Stimulated activated CD8-positive, alpha-beta memory T cell treated with anti-CD3 and anti-CD28 coated beads, Interleukin-4, amount 100 ng/mL, for 4 hours (primary cell): ENCODE results near the gene TOM1.
A peak's percentile ranks its signal among the peaks of the same experiment; 100 is the strongest.
"Not testable (repeated sequence)": the region's sequence is repeated elsewhere in the genome, so short reads cannot be mapped to it uniquely, and the experiment has no call there.

Experiments
- DNase-seq, 2 donors: peaks; one replicate each; pipeline ENCODE4 v3.0.0-alpha.2; 2020; ENCODE audit warnings: low read depth in 2 of 2, low spot score in 1 of 2

TOM1 gene

DNA sequence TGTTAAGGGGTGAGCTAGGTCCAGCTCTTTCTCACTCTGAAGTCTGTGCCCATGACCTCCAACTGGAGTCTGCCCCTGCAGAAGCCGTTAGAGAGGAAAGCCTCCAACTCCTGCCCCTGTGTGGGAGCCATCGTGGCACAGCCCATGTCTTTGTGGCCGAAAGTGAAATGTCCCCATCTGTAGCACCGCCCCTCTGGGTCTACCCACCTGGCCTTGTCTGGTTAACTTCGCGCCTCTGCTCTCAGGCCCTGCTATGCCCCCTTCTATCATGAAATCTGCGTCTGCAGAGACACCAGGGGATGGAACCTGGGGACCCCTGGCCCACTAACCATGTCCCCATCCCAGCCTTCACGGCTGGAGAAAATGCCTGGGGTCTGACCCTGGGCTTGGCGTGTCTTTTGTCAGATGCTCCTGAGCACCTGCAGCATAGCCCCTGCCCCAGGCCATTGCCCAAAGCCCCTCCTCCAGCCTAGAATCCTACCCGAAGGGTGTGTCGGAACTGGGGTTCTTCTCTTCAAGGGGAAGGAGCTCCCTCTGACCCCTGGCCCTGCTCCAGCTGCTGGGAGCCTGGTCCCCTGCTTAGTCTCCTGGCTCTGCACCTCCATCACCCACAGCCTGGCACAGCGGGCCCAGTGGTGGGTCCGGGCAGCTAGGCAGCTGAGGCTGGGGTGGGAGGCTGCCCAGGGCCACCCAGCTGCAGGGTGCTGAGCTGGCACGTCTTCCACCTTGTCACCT, 45.4 kb downstream of the TOM1 start:
- no peak for DNase-seq

DNA sequence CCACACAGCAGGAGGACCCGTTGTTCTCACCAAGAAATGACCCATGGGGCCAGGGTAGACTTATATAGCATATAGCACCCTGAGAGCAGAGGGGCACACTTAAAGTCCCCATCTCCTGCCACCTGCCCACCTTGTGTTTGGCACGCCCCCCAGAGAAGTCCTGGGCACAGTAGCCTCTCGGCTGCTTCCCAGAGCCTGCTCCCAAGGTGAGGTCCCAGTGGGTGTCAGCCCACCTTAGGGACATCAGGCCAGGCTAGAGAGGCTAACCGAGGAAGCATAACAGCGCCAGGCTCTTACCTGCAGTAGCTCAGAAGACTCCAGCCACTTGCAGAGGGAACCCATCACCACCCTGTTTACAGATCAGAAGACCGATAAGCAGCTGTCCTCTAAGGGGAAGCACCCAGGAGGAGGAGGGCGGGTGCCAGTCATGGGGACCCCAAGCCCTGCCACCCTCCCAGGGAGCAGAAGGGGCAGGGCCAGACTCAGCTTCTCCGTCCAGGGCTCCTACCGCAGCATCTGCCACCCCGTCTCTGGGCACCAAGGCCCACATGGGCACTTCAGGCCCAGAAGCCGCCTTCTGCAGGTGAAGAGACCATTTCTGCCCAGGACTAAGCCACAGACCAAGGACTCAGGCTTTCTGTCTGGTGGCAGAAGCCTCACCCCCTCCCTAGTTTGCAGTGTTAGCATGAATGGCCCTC, 46.3 kb downstream of the TOM1 start:
- DNase-seq = no peak

DNA sequence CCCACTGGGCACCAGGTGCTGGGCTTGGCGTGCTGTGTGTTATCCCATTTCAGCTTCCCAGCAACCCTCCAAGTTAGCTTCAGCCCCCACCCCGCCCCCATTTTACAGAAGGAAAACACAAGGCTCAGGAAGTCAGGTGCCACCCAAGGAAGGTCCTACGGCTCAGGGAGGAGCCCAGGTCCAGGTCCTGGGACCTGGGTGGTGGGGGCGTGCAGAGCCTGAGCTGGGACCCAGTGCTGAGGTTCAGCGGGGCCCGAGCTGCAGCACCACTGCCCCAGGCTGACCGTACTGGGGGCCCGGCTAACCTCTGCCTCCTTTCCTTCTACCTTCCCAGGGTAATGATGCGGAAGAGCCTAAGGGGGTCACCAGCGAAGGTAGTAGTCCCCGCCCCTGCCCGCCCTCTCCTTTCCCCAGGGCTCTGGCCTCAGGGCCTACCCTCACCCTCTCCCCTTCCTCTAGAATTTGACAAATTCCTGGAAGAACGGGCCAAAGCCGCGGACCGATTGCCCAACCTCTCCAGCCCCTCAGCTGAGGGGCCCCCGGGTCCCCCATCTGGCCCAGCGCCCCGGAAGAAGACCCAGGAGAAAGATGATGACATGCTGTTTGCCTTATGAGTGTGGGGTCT, 47.0 kb downstream of the TOM1 start:
- no peak for DNase-seq

DNA sequence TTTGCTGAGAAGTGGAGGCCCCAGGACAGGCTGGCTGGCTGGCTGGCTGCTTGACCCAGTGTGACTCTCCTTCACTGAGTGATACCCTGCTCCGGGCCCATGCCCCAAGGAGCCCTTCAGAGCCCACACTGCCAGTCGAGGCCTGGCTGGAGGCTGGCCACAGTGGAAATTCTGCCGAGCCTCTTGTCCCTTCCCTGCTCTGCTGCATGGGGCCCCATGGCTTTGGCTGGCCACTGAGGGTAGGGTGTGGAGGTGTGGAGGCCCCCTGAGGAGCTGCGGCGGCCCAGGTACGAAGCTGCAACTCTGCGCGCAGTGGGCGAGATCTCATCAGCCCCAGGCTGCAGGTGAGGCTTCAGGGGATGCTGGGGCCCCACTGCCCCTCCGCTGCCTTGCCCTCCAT, 47.8 kb downstream of the TOM1 start:
- no peak for DNase-seq

DNA sequence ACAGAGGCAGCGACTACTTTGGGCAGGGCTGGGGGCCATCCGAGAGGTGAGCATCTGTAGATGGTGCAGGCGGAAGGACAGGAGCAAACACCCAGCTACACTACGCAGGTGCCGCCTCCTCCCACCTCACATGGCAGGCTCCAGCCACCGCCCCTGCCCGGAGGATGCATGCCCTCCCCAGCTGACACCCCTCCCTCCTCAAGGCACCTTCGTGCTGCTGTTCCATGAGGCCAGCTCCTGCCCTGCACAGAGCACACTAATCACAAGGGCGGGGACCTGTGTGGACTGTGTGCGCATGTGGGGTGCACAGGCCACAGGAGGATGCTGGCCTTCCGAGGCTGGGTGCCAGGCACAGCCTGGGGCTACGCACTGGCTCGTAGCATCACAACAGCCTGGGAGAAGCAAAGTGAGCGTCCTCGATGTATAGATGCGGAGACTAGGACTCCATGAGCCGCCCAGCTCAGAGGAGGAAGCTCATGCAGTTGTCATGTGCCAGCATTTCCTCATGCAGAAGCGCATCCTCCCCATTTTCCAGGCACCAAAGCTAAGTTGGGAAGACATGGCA, 48.4 kb downstream of the TOM1 start:
- DNase-seq = no peak

DNA sequence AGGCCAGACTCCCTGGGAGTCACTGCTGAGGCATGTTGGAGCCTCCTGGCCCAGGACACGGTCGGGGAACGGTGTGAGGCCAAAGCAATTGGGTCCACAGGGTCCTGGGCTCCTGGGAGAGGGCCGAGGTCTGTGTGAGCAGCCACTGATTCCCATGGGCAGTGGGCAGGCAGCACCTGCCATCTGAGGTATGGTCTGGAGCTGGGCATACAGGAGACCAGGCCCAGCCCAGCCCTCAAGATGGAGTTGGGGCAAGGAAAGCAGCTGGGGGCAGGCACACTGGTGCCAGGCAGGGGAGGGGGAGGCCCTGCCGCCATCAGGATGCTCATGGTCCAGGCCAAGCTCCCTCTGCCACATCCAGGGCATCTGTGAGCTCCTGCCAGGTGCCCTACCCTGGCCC, 49.0 kb downstream of the TOM1 start:
- no peak for DNase-seq

DNA sequence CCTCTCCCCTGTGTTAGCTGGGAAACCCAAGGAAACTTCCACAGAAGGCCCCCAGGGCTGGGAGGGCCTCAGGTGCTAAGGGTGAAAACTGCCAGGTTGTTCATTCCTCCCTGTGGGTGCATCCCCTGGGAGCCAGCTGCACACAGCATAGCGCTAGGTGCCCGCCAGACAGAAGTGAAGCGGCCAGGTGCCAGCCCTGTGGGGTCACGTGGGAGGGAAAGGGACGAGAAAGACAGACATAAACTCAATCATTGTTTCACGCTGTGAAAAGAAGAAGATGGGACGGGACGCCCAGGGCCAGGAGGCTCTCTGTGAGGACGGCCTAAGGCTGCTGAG, 49.6 kb downstream of the TOM1 start:
- DNase-seq = no peak

DNA sequence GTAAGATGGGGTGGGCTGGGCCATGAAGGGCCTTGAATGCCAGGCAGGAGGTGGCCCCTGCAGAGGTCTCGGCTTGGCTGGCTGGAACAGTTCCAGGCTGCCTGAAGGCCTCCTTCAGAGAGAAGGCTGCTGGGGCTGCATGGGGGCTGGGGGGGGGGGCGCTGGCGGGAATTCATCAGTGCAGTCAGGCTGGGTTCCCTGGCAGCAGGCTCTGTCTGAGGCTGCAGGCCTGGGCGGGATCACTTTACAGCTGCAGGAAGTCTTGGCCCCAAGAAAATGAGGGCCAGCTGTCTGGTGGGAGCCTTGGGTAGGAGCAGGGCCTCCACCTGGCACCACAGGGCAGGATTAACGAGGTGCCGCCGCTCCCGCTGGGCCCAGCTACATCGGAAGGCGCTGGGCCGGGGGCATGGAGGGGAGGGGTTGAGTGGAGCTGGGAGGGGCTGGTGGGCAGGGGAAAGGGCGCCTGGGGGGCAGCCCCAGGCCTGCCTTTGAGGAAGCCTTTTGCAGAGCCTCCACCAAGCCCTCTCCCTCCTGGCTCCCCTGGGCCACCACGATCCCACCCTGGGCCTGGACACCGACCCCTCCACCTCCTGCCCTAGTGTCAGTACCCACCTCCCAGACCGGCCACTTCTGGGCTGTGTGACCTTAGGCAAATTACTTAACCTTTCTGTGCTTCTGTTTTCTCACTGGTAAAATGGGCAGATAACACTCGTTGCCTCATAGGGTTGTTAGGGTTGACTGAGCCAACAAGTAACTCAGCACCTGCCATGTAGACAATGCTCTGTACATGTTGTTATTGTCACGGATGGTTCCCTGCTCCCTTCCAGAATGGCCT, 50.2 kb downstream of the TOM1 start:
- DNase-seq = no peak

DNA sequence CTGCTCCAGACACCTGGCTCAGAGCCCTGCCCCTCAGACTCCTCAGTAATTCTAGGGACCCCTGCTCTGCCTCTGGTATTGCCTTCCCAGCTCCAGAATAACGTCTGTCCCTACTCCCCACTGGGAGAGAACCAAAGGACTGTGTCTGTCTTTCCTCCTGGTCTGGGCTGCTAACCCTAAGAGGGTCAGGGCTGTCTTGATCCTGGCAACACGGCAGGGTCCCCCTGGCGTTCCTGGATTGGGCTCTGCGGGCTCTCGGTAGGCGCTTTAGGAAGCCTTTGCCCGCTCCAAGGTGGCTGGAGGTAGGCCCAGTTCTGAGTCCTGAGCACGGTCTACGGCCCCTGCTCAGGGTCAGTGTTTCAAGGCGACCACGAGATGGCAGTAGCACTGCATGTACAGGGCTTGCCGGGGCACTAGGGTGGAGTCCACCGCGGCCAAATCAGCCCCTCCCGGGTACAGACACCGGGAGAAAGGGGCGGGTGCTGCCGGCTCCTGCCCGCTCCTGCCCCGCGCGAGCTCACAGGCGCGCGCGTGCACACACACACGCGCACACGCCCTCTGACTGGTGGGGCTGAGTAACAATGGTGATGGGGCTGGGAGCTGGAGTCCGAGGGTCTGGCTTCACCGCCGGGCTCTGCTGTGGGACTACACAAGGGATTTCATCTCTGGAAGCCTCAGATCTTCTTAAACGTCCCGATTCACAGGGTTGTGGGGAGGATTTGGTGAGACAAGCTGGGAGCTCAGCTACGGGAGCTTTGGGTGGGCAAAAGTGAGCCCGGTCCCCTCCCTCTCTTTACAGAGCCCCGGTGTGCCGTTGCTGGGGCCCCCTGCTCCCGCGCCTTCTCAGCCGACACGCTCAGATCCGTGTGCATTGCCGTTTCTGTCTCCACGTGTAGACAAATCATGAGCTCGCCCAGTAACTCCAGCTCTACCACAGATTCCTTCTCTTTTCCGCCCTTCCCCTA, 51.1 kb downstream of the TOM1 start:
- peak; percentile 54 to 58 for DNase-seq

DNA sequence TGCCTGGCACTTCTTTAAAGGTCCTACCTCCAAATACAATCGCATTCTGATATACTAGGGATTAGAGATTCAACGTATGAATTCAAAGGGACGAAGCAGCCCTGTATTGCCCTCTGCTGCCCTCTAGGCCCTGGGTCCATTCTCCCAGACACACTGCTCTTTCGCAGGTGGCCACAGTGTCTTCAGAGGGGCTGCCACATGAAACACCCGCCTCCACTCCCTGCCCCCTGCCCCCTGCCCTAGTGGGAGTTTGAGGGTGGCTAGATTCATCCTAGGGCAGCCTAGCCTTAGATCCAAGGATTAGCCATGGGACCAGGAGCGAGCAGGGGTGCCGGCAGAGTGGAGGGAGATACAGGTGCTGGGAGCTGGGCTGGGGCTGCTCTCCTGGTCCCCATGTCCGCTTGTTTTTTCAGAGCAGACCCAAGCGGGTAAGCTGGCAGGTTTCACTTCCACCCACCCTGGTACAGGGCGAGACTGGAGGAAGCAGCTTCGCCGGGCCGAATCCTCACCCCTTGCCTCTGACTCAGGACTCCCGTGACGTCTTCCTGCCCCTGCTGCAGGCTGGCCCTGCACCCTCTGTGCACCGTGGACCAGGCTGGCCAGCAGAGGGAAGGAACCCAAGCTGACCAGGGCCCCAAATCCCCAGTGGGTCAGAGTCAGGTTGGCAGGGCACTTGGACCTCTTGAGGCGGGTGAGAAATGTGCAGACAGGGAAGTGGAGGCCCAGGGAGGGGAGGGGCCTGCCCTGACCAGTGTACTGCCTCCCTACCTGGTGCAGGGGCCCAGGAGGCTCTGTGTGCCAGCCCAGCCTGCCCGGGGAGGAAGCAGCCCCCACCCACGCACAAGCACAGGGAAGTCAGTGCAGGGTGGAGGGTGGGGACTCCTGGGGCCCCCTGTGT, 52.8 kb downstream of the TOM1 start:
- DNase-seq = peak in 1 of 2 donors; percentile 16

DNA sequence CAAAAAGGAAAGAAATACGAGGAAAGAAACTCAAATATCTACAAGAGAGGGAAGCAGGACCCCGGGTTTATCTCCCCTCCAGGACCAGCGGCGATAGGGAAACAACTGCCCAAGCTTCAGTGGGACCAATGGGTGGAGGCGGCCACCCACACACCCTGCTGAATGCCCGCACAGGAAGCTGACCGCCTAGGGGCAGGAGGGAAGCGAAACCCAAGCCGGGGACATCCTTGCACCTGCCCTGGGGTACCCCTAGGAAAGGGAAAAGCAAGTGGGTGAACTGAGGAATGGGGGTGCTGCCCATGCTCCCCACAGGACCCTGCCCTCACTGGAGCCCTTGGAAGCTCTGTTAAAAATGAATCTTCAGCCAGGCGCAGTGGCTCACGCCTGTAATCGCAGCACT, 53.6 kb downstream of the TOM1 start:
- DNase-seq = no peak

DNA sequence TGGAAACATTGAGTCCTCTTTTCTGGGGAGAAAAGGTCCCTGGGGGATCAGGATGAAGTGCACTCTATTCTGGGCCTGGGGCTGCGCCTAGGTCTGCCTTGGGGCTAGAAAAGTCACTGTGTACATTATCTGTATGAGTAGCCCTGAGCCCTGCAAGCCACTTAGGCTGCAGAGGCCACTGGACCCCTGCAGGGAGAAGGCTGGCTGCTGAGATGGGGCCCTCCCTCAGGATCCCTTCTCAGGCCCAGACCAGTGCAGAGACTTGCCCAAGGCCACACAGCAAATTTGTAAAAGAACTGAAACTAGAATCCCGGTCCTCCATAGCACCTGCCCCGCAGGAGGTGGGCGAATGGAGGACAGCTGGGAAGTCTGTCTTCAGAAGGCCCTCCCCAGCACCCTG, 54.4 kb downstream of the TOM1 start:
- DNase-seq = no peak

DNA sequence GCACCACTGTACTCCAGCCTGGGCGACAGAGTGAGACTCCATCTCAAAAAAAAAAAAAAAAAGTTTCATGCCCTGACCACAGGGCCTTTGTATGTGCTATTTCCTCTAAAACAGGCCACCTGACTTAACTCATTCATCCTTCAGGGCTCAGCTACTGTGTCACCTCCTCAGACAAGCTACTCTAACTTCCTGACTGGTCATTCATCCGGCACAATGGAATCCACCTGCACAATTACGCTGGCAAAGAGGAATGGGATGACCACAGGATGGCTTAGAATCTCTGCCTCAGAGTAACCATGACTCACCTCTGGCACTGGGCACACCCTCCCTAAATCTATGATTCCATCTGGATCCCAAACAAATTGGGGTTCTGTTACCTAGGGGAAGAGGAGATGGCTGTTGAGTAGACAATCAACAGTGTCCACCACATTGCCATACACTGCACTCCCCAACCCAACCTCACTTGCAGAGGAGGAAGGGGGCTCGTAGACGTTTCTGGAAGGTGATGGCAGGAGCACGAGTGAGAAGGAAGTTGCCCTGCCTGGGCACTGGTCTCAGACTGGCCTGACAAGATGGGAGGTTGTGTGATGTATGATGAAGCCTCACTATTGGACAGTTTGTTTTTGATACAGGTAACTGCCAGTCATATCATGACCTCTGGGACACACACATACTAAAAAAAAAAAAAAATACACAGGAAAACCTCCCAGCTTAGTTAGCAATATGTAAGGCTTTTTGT, 58.4 kb downstream of the TOM1 start:
- no peak for DNase-seq

DNA sequence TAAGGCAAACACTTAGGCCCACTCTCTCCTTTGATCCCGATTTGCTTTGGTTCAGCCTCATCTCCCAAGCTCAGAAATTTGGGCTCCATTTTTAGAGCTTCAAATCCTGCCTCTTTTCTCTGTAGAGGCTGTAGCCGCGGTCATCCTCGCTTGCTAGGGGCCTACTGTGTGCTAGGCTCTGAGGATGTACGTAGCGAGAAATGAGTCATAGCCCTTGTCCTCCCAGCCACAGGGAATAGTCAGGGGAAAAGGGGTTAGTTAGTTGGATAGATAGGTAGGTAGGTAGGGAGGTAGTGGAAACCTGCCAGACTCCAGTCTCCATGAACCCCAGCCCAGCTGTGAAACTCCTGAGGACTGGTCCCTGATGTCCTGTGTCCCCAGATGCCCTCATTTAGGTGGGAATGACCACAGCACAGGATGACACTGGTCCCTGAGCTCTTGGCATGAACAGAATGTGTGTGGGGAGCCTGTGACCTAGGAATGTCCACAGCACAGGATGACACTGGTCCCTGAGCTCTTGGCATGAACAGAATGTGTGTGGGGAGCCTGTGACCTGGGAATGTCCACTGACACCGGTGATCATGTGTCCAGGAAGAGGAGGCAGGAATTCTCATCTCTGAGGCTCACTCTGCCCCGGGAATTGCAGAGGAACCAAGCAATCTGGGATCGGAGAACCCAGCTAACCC, 59.8 kb downstream of the TOM1 start:
- no peak for DNase-seq

DNA sequence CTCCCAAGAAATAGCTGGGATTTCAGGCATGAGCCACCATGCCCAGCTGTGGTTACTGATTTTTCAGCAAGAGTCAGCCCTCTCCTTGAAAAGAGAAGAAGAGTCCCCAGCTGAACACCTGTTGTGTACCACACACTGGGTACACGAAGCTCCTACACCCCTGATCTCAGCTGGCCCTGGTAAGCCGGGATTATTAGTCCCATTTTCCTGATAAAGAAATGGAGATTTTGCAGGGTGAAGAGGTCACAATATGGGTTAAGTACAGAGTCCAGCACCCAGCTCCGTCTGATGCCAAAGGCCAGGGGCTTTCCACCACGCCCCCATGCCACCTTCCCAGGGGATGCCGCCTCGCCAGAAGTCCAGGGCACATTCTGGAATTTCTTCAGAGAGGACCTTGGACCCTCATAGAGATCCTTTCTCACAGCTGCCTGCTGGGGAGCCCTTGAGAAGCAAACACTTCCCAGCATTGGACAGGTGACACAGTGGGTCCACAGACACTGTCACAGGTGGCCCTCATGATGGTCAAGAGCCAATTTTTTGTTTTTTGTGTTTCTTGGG, 61.4 kb downstream of the TOM1 start:
- DNase-seq = no peak

DNA sequence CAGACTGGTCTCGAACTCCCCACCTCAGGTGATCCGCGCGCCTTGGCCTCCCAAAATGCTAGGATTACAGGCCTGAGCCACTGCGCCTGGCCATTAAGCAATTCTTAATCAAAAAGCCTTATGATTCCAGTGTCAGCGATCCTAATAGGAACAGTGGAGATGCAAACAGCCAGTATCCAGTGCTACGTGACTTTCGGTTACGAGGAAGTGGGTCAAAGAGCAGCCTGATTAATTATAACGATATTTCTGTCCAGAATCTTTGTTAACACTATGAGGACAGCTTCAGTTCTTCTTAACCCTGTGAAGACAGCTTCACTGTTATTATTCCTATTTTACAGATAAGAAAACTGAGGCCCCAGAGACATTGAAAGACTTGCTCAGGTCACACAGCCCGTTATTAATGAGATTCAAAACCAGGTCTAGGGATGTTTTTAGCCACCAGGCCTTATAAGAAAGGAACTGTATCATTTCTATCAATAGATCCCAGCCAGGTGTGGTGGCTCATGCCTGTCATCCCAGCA, 63.9 kb downstream of the TOM1 start:
- no peak for DNase-seq

DNA sequence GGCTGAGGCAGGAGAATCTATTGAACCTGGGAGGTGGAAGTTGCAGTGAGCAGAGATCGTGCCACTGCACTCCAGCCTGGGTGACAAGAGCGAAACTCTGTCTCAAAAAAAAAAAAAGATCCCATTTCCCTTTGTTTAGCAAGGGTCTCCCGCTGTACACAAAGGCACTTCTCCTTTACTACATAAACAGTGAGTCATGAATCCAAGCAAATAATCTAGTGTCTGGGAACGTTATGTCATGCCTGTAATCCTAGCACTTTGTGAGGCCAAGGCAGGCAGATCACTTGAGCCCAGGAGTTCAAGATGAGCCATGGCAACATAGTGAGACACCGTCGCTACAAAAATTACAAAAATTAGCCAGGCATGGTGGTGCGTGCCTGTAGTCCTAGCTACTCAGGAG, 64.5 kb downstream of the TOM1 start:
- DNase-seq = not testable (repeated sequence)
